K562 (cell line): ENCODE data around the gene TMEM69. TPM values are rescaled to one million over a fixed set of nuclear protein-coding genes. Genes with fewer than 3 reads are reported as not detected.

Source experiments
- KDM5B ChIP-seq: fragments of 200-600 bp; sonication (generic); IDR thresholded peaks from 2 replicates; pipeline ENCODE4 v1.6.1; 2012; ENCODE audit warnings: low read depth, mild to moderate bottlenecking, moderate library complexity, low read length, control low read depth, inconsistent platforms; ENCODE audit not compliant: insufficient replicate concordance
- MYC ChIP-seq, 2 experiments: fragments of 250-450 bp in 1 of 2; sonication (Bioruptor Pico) in 1 of 2; IDR thresholded peaks; 2 replicates each; pipeline versions ENCODE4 v1.5.1 to v1.6.1; 2012 to 2021; ENCODE audit warnings: low read depth in 2 of 2, borderline replicate concordance in 1 of 2, improper control_type of control experiment in 1 of 2, low read length in 1 of 2, mild to moderate bottlenecking in 1 of 2, moderate library complexity in 1 of 2
- NELFE ChIP-seq: IDR thresholded peaks from 2 replicates; pipeline ENCODE4 v1.6.1; 2011; ENCODE audit warnings: mild to moderate bottlenecking; ENCODE audit not compliant: insufficient read depth, insufficient read length
- PPARD ChIP-seq: fragments of 250-450 bp; sonication (Bioruptor Pico); IDR thresholded peaks from 2 replicates; pipeline ENCODE4 v1.8.0; 2022; ENCODE audit warnings: inconsistent platforms, mild to moderate bottlenecking, moderate library complexity
- RAD51 ChIP-seq: fragments of 450-650 bp; IDR thresholded peaks from 2 replicates; pipeline ENCODE4 v1.7.1; 2016; ENCODE audit warnings: low read depth, mild to moderate bottlenecking, borderline replicate concordance
- RB1 ChIP-seq: fragments of 450-650 bp; IDR thresholded peaks from 2 replicates; pipeline ENCODE4 v1.6.1; 2017; ENCODE audit warnings: low read depth, mild to moderate bottlenecking
- TARDBP ChIP-seq: fragments of 450-650 bp; IDR thresholded peaks from 2 replicates; pipeline ENCODE4 v1.6.1; 2016
- TEAD2 ChIP-seq: fragments of 450-650 bp; IDR thresholded peaks from 2 replicates; pipeline ENCODE4 v1.6.1; 2016; ENCODE audit warnings: missing genetic modification characterization, control low read depth, missing compliant biosample characterization
- TGIF2 ChIP-seq: sonication (generic); formaldehyde crosslinking; IDR thresholded peaks from 2 replicates; pipeline ENCODE4 v1.8.1; 2022; ENCODE audit warnings: mild to moderate bottlenecking, missing genetic modification reagents, moderate library complexity
- ZNF121 ChIP-seq: sonication (generic); formaldehyde crosslinking; conservative IDR thresholded peaks from 2 replicates; pipeline ENCODE4 v1.8.0; 2022; ENCODE audit warnings: missing genetic modification reagents
- polyA plus RNA-seq, 8 experiments: library from polyadenylated mRNA; depleted of rRNA in 4 of 8; stranded (reverse) in 5 of 8; unstranded in 3 of 8; fragments of >200 nt; fragmentation: Nextera tagmentation in 2 of 8; fragmentation: Illumina TruSeq in 1 of 8; extraction: Ambion mirVana in 2 of 8; extraction: Trizol in 1 of 8; gene quantifications; 2 replicates each; pipeline versions ENCODE4 v1.2.1 to v1.2.3, GENCODE V29; 2011 to 2014; ENCODE audit warnings: inconsistent platforms in 1 of 8, missing spikeins in 1 of 8
- total RNA-seq, 7 experiments: library from RNA; depleted of rRNA in 6 of 7; stranded (reverse); fragments of >200 nt in 6 of 7; fragmentation: Illumina TruSeq in 2 of 7; extraction: Trizol in 2 of 7; gene quantifications; 2 replicates each; pipeline versions ENCODE4 v1.2.1 to v1.2.3, GENCODE V29; 2011 to 2021; ENCODE audit warnings: low replicate concordance in 1 of 7
- TF ChIP-seq, protein P1 (sequence below): sonication (generic); formaldehyde crosslinking; IDR thresholded peaks from 2 replicates; pipeline ENCODE4 v1.8.1; 2022; ENCODE audit warnings: missing genetic modification reagents
- TF ChIP-seq, protein P2 (sequence below): fragments of 450-650 bp; formaldehyde crosslinking; IDR thresholded peaks from 2 replicates; pipeline ENCODE4 v1.4.0; 2020; ENCODE audit warnings: mild to moderate bottlenecking, mixed read lengths
- TF ChIP-seq, protein P3 (sequence below): fragments of 250-450 bp; sonication (Bioruptor Pico); IDR thresholded peaks from 2 replicates; pipeline ENCODE4 v1.8.0; 2022; ENCODE audit warnings: moderate library complexity, mild to moderate bottlenecking, inconsistent platforms
- TF ChIP-seq, protein P4 (sequence below): fragments of 200-400 bp; formaldehyde crosslinking; IDR thresholded peaks from 2 replicates; pipeline ENCODE4 v1.6.1; 2017; ENCODE audit warnings: mild to moderate bottlenecking, low read depth, low read length, moderate library complexity
- TF ChIP-seq, protein P5 (sequence below): IDR thresholded peaks from 2 replicates; pipeline ENCODE4 v1.6.1; 2011; ENCODE audit not compliant: insufficient read length; ENCODE audit errors: extremely low read depth

TMEM69 gene
- total and polyA plus RNA-seq, 9 of the 15 experiments (the other 6 are each of a cell fraction or from before 2014, with no cell fraction given), result 47.3 to 248 (median 103) TPM

DNA sequence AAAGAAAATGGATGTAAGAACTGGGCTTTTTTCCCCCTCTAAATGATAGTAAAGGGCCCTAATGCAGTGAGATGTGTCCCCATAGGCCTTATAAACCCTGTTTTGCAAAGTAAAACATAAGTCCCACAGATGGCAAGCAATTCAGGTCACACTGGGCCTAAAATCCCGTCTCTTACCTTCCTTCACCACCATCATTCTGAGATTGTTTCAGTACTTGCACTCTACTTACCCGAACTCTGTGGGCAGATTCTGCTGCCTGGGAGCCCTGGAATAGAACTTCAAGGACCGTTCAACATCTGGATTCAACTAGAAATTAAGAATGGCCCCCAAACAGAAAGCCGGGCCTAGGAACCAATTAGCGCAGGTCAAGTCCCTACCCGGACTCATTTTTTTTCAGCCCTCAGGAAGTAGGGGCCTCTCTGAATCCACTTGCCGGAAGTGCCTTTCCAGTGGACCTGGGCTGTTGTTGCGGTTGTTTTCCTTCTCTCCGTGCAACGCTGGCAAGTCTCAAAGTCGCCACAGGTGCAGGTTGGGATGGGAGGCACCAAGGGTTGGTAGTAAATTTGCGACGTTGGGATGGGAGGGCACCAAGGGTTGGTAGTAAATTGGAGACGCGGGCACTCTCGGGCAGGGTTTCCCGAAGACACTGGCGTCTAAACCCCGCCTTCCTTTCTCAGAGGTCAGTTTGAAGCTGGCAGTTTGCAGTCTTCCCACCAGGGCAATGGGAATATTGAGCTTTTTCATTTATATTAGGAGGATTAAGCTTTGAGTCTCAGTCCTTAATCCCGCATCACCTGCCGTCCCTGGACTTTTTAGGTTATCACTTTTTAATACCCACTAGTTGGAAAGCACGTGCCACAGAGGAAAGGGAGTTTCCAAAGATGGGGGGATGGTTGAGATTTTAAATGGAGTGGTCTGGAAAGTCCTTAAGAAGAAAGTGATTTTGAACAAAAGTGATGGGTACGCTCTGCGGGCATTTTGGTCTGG, at the start of gene TMEM69 (continued):
- TF ChIP-seq, protein P1, sequence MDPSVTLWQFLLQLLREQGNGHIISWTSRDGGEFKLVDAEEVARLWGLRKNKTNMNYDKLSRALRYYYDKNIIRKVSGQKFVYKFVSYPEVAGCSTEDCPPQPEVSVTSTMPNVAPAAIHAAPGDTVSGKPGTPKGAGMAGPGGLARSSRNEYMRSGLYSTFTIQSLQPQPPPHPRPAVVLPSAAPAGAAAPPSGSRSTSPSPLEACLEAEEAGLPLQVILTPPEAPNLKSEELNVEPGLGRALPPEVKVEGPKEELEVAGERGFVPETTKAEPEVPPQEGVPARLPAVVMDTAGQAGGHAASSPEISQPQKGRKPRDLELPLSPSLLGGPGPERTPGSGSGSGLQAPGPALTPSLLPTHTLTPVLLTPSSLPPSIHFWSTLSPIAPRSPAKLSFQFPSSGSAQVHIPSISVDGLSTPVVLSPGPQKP (CRISPR knock-in tag), result no peak
- TF ChIP-seq, protein P2, sequence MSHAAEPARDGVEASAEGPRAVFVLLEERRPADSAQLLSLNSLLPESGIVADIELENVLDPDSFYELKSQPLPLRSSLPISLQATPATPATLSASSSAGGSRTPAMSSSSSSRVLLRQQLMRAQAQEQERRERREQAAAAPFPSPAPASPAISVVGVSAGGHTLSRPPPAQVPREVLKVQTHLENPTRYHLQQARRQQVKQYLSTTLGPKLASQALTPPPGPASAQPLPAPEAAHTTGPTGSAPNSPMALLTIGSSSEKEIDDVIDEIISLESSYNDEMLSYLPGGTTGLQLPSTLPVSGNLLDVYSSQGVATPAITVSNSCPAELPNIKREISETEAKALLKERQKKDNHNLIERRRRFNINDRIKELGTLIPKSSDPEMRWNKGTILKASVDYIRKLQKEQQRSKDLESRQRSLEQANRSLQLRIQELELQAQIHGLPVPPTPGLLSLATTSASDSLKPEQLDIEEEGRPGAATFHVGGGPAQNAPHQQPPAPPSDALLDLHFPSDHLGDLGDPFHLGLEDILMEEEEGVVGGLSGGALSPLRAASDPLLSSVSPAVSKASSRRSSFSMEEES, result no peak
- TF ChIP-seq NELFE, result no peak
- no peak for TF ChIP-seq TARDBP
- TF ChIP-seq, protein P3, sequence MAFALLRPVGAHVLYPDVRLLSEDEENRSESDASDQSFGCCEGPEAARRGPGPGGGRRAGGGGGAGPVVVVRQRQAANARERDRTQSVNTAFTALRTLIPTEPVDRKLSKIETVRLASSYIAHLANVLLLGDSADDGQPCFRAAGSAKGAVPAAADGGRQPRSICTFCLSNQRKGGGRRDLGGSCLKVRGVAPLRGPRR (CRISPR knock-in tag), result no peak
- no peak for TF ChIP-seq RAD51
- no peak for TF ChIP-seq TGIF2 (CRISPR knock-in tag)
- peak; percentile 74 for TF ChIP-seq KDM5B
- no peak for TF ChIP-seq PPARD (CRISPR knock-in tag)
- TF ChIP-seq MYC (IDR thresholded peaks at IDR 0.05; ENCODE audit: low read depth, low read length), result peak; percentile 70
- peak; percentile 45; the same call in 1 of the 2 replicates for TF ChIP-seq MYC (CRISPR knock-in tag; IDR thresholded peaks at IDR 0.05; ENCODE audit: borderline replicate concordance, low read depth)
- TF ChIP-seq RB1, result peak; percentile 78
- TF ChIP-seq, protein P4, sequence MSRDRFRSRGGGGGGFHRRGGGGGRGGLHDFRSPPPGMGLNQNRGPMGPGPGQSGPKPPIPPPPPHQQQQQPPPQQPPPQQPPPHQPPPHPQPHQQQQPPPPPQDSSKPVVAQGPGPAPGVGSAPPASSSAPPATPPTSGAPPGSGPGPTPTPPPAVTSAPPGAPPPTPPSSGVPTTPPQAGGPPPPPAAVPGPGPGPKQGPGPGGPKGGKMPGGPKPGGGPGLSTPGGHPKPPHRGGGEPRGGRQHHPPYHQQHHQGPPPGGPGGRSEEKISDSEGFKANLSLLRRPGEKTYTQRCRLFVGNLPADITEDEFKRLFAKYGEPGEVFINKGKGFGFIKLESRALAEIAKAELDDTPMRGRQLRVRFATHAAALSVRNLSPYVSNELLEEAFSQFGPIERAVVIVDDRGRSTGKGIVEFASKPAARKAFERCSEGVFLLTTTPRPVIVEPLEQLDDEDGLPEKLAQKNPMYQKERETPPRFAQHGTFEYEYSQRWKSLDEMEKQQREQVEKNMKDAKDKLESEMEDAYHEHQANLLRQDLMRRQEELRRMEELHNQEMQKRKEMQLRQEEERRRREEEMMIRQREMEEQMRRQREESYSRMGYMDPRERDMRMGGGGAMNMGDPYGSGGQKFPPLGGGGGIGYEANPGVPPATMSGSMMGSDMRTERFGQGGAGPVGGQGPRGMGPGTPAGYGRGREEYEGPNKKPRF, result no peak
- no peak for TF ChIP-seq ZNF121 (CRISPR knock-in tag)
- TF ChIP-seq TEAD2, result no peak
- TF ChIP-seq, protein P5, sequence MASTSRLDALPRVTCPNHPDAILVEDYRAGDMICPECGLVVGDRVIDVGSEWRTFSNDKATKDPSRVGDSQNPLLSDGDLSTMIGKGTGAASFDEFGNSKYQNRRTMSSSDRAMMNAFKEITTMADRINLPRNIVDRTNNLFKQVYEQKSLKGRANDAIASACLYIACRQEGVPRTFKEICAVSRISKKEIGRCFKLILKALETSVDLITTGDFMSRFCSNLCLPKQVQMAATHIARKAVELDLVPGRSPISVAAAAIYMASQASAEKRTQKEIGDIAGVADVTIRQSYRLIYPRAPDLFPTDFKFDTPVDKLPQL, result peak; percentile 60
